22Rv1 (cell line): ENCODE measurements around the gene ACAD9.

Source experiments
- H3K27ac ChIP-seq: fragments of 450-650 bp; 2 replicates; pipeline ENCODE4 v1.5.1; 2017
- CTCF ChIP-seq: fragments of 450-650 bp; IDR thresholded peaks from 2 replicates; pipeline ENCODE4 v1.5.1; 2017; ENCODE audit warnings: mild to moderate bottlenecking
- ZFX ChIP-seq: fragments of 450-650 bp; IDR thresholded peaks from 2 replicates; pipeline ENCODE4 v1.6.1; 2017; ENCODE audit warnings: antibody characterized with exemption, borderline replicate concordance

Gene ACAD9

GRCh38 chr3:128932516-128933212, 53.2 kb downstream of the ACAD9 start:
- no peak for TF ChIP-seq CTCF
- TF ChIP-seq ZFX: no peak

GRCh38 chr3:128933213-128933921, 53.9 kb downstream of the ACAD9 start:
- no peak overlapping the region for H3K27ac ChIP-seq
- no peak for TF ChIP-seq ZFX
- TF ChIP-seq CTCF: no peak

More at GRCh38 chr3:128932516-128933212, 53.2 kb downstream of the ACAD9 start:
- H3K27ac ChIP-seq: no peak overlapping the region

- TF ChIP-seq ZFX (no peak), CTCF (no peak)
- no peak overlapping the region for H3K27ac ChIP-seq
Measured at GRCh38 chr3:128933922-128934253, 54.5 kb downstream of the ACAD9 start.

GRCh38 chr3:128935922-128936321, 56.5 kb downstream of the ACAD9 start:
- TF ChIP-seq CTCF: no peak
- no peak for TF ChIP-seq ZFX
- no peak overlapping the region for H3K27ac ChIP-seq

- no peak for TF ChIP-seq ZFX
- TF ChIP-seq CTCF: no peak
- H3K27ac ChIP-seq: no peak overlapping the region
Measured at GRCh38 chr3:128936341-128936740, 56.9 kb downstream of the ACAD9 start.

GRCh38 chr3:128940252-128940651, 60.8 kb downstream of the ACAD9 start:
- no peak for TF ChIP-seq ZFX
- TF ChIP-seq CTCF: no peak
- no peak overlapping the region for H3K27ac ChIP-seq
